Vein endothelial cell (primary cell): ENCODE results near the gene HBG2. TPM values are rescaled to one million over a fixed set of nuclear protein-coding genes. Genes with fewer than 3 reads are reported as not detected.

Source experiments
- total RNA-seq: library from RNA; depleted of rRNA; stranded (reverse); fragments of >200 nt; gene quantifications from 2 replicates; pipeline ENCODE4 v1.2.3, GENCODE V29; 2012

Gene HBG2
- not detected in 2 replicates for total RNA-seq

GRCh38 chr11:5254646-5255413, at the start of gene HBG2:
Gene HBG2 (minus strand): TSS chr11:5254781. CDS start chr11:5254728, 53 bp downstream.

GRCh38 chr11:5301846-5302245, 47.3 kb upstream of the HBG2 start, which contains the start of gene OR51B4:
Gene OR51B4 (minus strand): TSS chr11:5301946. CDS start chr11:5301946, 0 bp downstream.

GRCh38 chr11:5269715-5270147, 15.2 kb upstream of the HBG2 start, which contains the start of gene HBE1:
Gene HBE1 (minus strand): TSS chr11:5269945. CDS start chr11:5269890, 55 bp downstream.

GRCh38 chr11:5249807-5250396, 4.7 kb downstream of the HBG2 start, which contains the start of gene HBG1:
Gene HBG1 (minus strand): TSS chr11:5249857. CDS start chr11:5249804, 53 bp downstream.

GRCh38 chr11:5234381-5234834, 20.2 kb downstream of the HBG2 start, which contains the start of gene HBD:
Gene HBD (minus strand): TSS chr11:5234483. CDS start chr11:5234433, 50 bp downstream.

GRCh38 chr11:5226732-5227310, 27.8 kb downstream of the HBG2 start, which contains the start of gene HBB:
Gene HBB (minus strand): TSS chr11:5227071. CDS start chr11:5227021, 50 bp downstream.

Other genes starting within 250 kb of the HBG2 start
- gene OR52J3, start 208.3 kb downstream of the HBG2 start, total RNA-seq, result not detected in 2 replicates
- not detected in 2 replicates for gene OR52E2, start 195.2 kb downstream of the HBG2 start, total RNA-seq
- gene OR52E1, start 185.2 kb downstream of the HBG2 start, total RNA-seq, result not detected in 2 replicates
- not detected in 2 replicates for gene OR52A5, start 116.4 kb downstream of the HBG2 start, total RNA-seq
- not detected in 2 replicates for gene OR52A1, start 100.0 kb downstream of the HBG2 start, total RNA-seq
- not detected in 2 replicates for gene OR51V1, start 54.1 kb downstream of the HBG2 start, total RNA-seq
- not detected in 2 replicates for gene HBB, start 27.7 kb downstream of the HBG2 start, total RNA-seq
- not detected in 2 replicates for gene HBD, start 20.3 kb downstream of the HBG2 start, total RNA-seq
- gene HBG1, start 4.9 kb downstream of the HBG2 start, total RNA-seq, result not detected in 2 replicates
- gene HBE1, start 15.2 kb upstream of the HBG2 start, total RNA-seq, result not detected in 2 replicates
- not detected in 2 replicates for gene OR51B4, start 47.2 kb upstream of the HBG2 start, total RNA-seq
- gene OR51B2, start 69.5 kb upstream of the HBG2 start, total RNA-seq, result not detected in 2 replicates
- gene OR51B5, start 88.7 kb upstream of the HBG2 start, total RNA-seq, result not detected in 2 replicates
- gene OR51B6, start 96.7 kb upstream of the HBG2 start, total RNA-seq, result not detected in 2 replicates
- gene OR51M1, start 129.0 kb upstream of the HBG2 start, total RNA-seq, result not detected in 2 replicates
- gene OR51Q1, start 167.3 kb upstream of the HBG2 start, total RNA-seq, result not detected in 2 replicates
- not detected in 2 replicates for gene OR51I1, start 186.7 kb upstream of the HBG2 start, total RNA-seq
- not detected in 2 replicates for gene OR51I2, start 194.5 kb upstream of the HBG2 start, total RNA-seq
- gene OR52D1, start 233.9 kb upstream of the HBG2 start, total RNA-seq, result not detected in 2 replicates